ENCODE measurements around the gene COL5A1.

GRCh38 chr9:134696433-134696832 is 54.8 kb downstream of the COL5A1 start:
- TF ChIP-seq TAF1 (IDR thresholded peaks at IDR 0.05; ENCODE audit: borderline replicate concordance, insufficient read depth, low read length) (no peak), POLR2AphosphoS5 (IDR thresholded peaks at IDR 0.05; ENCODE audit: low read depth, low read length) (no peak), SIN3A (IDR thresholded peaks at IDR 0.05; ENCODE audit: borderline replicate concordance, insufficient read depth, low read length) (no peak), FOXP2 (optimal IDR thresholded peaks at IDR 0.05; ENCODE audit: borderline replicate concordance, extremely low read depth, extremely low read length, insufficient read depth) (no peak)
- TF ChIP-seq, protein P1, sequence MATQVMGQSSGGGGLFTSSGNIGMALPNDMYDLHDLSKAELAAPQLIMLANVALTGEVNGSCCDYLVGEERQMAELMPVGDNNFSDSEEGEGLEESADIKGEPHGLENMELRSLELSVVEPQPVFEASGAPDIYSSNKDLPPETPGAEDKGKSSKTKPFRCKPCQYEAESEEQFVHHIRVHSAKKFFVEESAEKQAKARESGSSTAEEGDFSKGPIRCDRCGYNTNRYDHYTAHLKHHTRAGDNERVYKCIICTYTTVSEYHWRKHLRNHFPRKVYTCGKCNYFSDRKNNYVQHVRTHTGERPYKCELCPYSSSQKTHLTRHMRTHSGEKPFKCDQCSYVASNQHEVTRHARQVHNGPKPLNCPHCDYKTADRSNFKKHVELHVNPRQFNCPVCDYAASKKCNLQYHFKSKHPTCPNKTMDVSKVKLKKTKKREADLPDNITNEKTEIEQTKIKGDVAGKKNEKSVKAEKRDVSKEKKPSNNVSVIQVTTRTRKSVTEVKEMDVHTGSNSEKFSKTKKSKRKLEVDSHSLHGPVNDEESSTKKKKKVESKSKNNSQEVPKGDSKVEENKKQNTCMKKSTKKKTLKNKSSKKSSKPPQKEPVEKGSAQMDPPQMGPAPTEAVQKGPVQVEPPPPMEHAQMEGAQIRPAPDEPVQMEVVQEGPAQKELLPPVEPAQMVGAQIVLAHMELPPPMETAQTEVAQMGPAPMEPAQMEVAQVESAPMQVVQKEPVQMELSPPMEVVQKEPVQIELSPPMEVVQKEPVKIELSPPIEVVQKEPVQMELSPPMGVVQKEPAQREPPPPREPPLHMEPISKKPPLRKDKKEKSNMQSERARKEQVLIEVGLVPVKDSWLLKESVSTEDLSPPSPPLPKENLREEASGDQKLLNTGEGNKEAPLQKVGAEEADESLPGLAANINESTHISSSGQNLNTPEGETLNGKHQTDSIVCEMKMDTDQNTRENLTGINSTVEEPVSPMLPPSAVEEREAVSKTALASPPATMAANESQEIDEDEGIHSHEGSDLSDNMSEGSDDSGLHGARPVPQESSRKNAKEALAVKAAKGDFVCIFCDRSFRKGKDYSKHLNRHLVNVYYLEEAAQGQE (IDR thresholded peaks at IDR 0.05; ENCODE audit: insufficient read depth in 1 of 2, low read depth in 2 of 2, low read length in 2 of 2): no peak

All from PFSK-1 (cell line).